ENCODE data around the gene MICAL3. TPM values are rescaled to one million over a fixed set of nuclear protein-coding genes. Genes with fewer than 3 reads are reported as not detected.

Gene MICAL3
- total and polyA plus RNA-seq, 2 donors, result 2.7 to 4.0 TPM

GRCh38 chr22:17871726-17872458 lies 152.5 kb downstream of the MICAL3 start:
- H3K4me1 ChIP-seq (ENCODE audit: control insufficient read depth in 2 of 2, insufficient read depth in 2 of 2, low read length in 2 of 2), result peaks cover 0 to 12% of the 10 kb centered on the region in 2 donors
- WGBS, result 97% methylated on average over 32 of the region's 32 CpGs
- H3K27ac ChIP-seq (ENCODE audit: low read depth in 1 of 2, low read length in 1 of 2), result no peak overlapping the region
- H3K27me3 ChIP-seq (ENCODE audit: control insufficient read depth in 2 of 2, insufficient read depth in 1 of 2, low read length in 1 of 2), result no peaks in the 10 kb centered on the region
- H3K9me3 ChIP-seq (ENCODE audit: control insufficient read depth in 2 of 2, insufficient read depth in 1 of 2, low read length in 1 of 2), result no peaks in the 10 kb centered on the region
- H3K36me3 ChIP-seq (ENCODE audit: control insufficient read depth in 2 of 2, insufficient read depth in 2 of 2, low read length in 1 of 2), result no peaks in the 10 kb centered on the region
- no peak for DNase-seq (ENCODE audit: low read depth in 6 of 9, low spot score in 9 of 9)
- H3K4me3 ChIP-seq (ENCODE audit: low read length in 2 of 2), result no peak overlapping the region

- Histone ChIP-seq H3K27me3 (ENCODE audit: control insufficient read depth in 2 of 2, insufficient read depth in 1 of 2, low read length in 1 of 2) (no peaks in the 10 kb centered on the region), H3K36me3 (ENCODE audit: control insufficient read depth in 2 of 2, insufficient read depth in 2 of 2, low read length in 1 of 2) (no peaks in the 10 kb centered on the region), H3K9me3 (ENCODE audit: control insufficient read depth in 2 of 2, insufficient read depth in 1 of 2, low read length in 1 of 2) (no peaks in the 10 kb centered on the region), H3K4me3 (ENCODE audit: low read length in 2 of 2) (no peak overlapping the region), H3K4me1 (ENCODE audit: control insufficient read depth in 2 of 2, insufficient read depth in 2 of 2, low read length in 2 of 2) (peaks cover 0 to 12% of the 10 kb centered on the region in 2 donors), H3K27ac (ENCODE audit: low read depth in 1 of 2, low read length in 1 of 2) (no peak overlapping the region)
- no peak for DNase-seq (ENCODE audit: low read depth in 6 of 9, low spot score in 9 of 9)
- 91% methylated on average over 8 of the region's 8 CpGs for WGBS
These were observed 154.0 kb downstream of the MICAL3 start for GRCh38 chr22:17870407-17870806.

- Histone ChIP-seq H3K4me3 (ENCODE audit: low read length in 2 of 2) (no peak overlapping the region), H3K4me1 (ENCODE audit: control insufficient read depth in 2 of 2, insufficient read depth in 2 of 2, low read length in 2 of 2) (peaks cover 0 to 12% of the 10 kb centered on the region in 2 donors), H3K27me3 (ENCODE audit: control insufficient read depth in 2 of 2, insufficient read depth in 1 of 2, low read length in 1 of 2) (no peaks in the 10 kb centered on the region), H3K27ac (ENCODE audit: low read depth in 1 of 2, low read length in 1 of 2) (no peak overlapping the region), H3K9me3 (ENCODE audit: control insufficient read depth in 2 of 2, insufficient read depth in 1 of 2, low read length in 1 of 2) (no peaks in the 10 kb centered on the region), H3K36me3 (ENCODE audit: control insufficient read depth in 2 of 2, insufficient read depth in 2 of 2, low read length in 1 of 2) (no peaks in the 10 kb centered on the region)
- DNase-seq (ENCODE audit: low read depth in 6 of 9, low spot score in 9 of 9), result no peak
- 98% methylated on average over 9 of the region's 9 CpGs for WGBS
These were observed 154.9 kb downstream of the MICAL3 start for GRCh38 chr22:17869285-17870096.

GRCh38 chr22:17868771-17869170 lies 155.6 kb downstream of the MICAL3 start:
- Histone ChIP-seq H3K27ac (ENCODE audit: low read depth in 1 of 2, low read length in 1 of 2) (no peak overlapping the region), H3K36me3 (ENCODE audit: control insufficient read depth in 2 of 2, insufficient read depth in 2 of 2, low read length in 1 of 2) (no peaks in the 10 kb centered on the region), H3K9me3 (ENCODE audit: control insufficient read depth in 2 of 2, insufficient read depth in 1 of 2, low read length in 1 of 2) (no peaks in the 10 kb centered on the region), H3K4me3 (ENCODE audit: low read length in 2 of 2) (no peak overlapping the region), H3K4me1 (ENCODE audit: control insufficient read depth in 2 of 2, insufficient read depth in 2 of 2, low read length in 2 of 2) (peaks cover 0 to 12% of the 10 kb centered on the region in 2 donors), H3K27me3 (ENCODE audit: control insufficient read depth in 2 of 2, insufficient read depth in 1 of 2, low read length in 1 of 2) (no peaks in the 10 kb centered on the region)
- WGBS, result 98% methylated on average over 10 of the region's 10 CpGs
- no peak for DNase-seq (ENCODE audit: low read depth in 6 of 9, low spot score in 9 of 9)

GRCh38 chr22:17867160-17867785 lies 157.1 kb downstream of the MICAL3 start:
- H3K9me3 ChIP-seq (ENCODE audit: control insufficient read depth in 2 of 2, insufficient read depth in 1 of 2, low read length in 1 of 2), result no peaks in the 10 kb centered on the region
- H3K27me3 ChIP-seq (ENCODE audit: control insufficient read depth in 2 of 2, insufficient read depth in 1 of 2, low read length in 1 of 2), result no peaks in the 10 kb centered on the region
- H3K36me3 ChIP-seq (ENCODE audit: control insufficient read depth in 2 of 2, insufficient read depth in 2 of 2, low read length in 1 of 2), result no peaks in the 10 kb centered on the region
- H3K4me3 ChIP-seq (ENCODE audit: low read length in 2 of 2), result no peak overlapping the region
- H3K27ac ChIP-seq (ENCODE audit: low read depth in 1 of 2, low read length in 1 of 2), result no peak overlapping the region
- peaks cover 0 to 12% of the 10 kb centered on the region in 2 donors for H3K4me1 ChIP-seq (ENCODE audit: control insufficient read depth in 2 of 2, insufficient read depth in 2 of 2, low read length in 2 of 2)
- no peak for DNase-seq (ENCODE audit: low read depth in 6 of 9, low spot score in 9 of 9)
- WGBS, result 35% methylated on average over 9 of the region's 9 CpGs

GRCh38 chr22:17866621-17867020 lies 157.7 kb downstream of the MICAL3 start:
- Histone ChIP-seq H3K27ac (ENCODE audit: low read depth in 1 of 2, low read length in 1 of 2) (no peak overlapping the region), H3K4me3 (ENCODE audit: low read length in 2 of 2) (no peak overlapping the region), H3K9me3 (ENCODE audit: control insufficient read depth in 2 of 2, insufficient read depth in 1 of 2, low read length in 1 of 2) (no peaks in the 10 kb centered on the region), H3K36me3 (ENCODE audit: control insufficient read depth in 2 of 2, insufficient read depth in 2 of 2, low read length in 1 of 2) (no peaks in the 10 kb centered on the region), H3K4me1 (ENCODE audit: control insufficient read depth in 2 of 2, insufficient read depth in 2 of 2, low read length in 2 of 2) (peaks cover 0 to 12% of the 10 kb centered on the region in 2 donors), H3K27me3 (ENCODE audit: control insufficient read depth in 2 of 2, insufficient read depth in 1 of 2, low read length in 1 of 2) (no peaks in the 10 kb centered on the region)
- 98% methylated on average over 7 of the region's 7 CpGs for WGBS
- no peak for DNase-seq (ENCODE audit: low read depth in 6 of 9, low spot score in 9 of 9)

GRCh38 chr22:17866127-17866526 lies 158.2 kb downstream of the MICAL3 start:
- 99% methylated on average over 5 of the region's 5 CpGs for WGBS
- H3K4me3 ChIP-seq (ENCODE audit: low read length in 2 of 2), result no peak overlapping the region
- DNase-seq (ENCODE audit: low read depth in 6 of 9, low spot score in 9 of 9), result no peak
- no peaks in the 10 kb centered on the region for H3K27me3 ChIP-seq (ENCODE audit: control insufficient read depth in 2 of 2, insufficient read depth in 1 of 2, low read length in 1 of 2)
- no peaks in the 10 kb centered on the region for H3K9me3 ChIP-seq (ENCODE audit: control insufficient read depth in 2 of 2, insufficient read depth in 1 of 2, low read length in 1 of 2)
- peaks cover 0 to 12% of the 10 kb centered on the region in 2 donors for H3K4me1 ChIP-seq (ENCODE audit: control insufficient read depth in 2 of 2, insufficient read depth in 2 of 2, low read length in 2 of 2)
- H3K27ac ChIP-seq (ENCODE audit: low read depth in 1 of 2, low read length in 1 of 2), result no peak overlapping the region
- no peaks in the 10 kb centered on the region for H3K36me3 ChIP-seq (ENCODE audit: control insufficient read depth in 2 of 2, insufficient read depth in 2 of 2, low read length in 1 of 2)

GRCh38 chr22:17865183-17866055 lies 158.9 kb downstream of the MICAL3 start:
- H3K27ac ChIP-seq (ENCODE audit: low read depth in 1 of 2, low read length in 1 of 2), result no peak overlapping the region
- peaks cover 0 to 7% of the 10 kb centered on the region in 2 donors for H3K4me1 ChIP-seq (ENCODE audit: control insufficient read depth in 2 of 2, insufficient read depth in 2 of 2, low read length in 2 of 2)
- no peaks in the 10 kb centered on the region for H3K9me3 ChIP-seq (ENCODE audit: control insufficient read depth in 2 of 2, insufficient read depth in 1 of 2, low read length in 1 of 2)
- no peak overlapping the region for H3K4me3 ChIP-seq (ENCODE audit: low read length in 2 of 2)
- whole genome bisulfite sequencing, result 98% methylated on average over 23 of the region's 23 CpGs
- no peaks in the 10 kb centered on the region for H3K36me3 ChIP-seq (ENCODE audit: control insufficient read depth in 2 of 2, insufficient read depth in 2 of 2, low read length in 1 of 2)
- no peak for DNase-seq (ENCODE audit: low read depth in 6 of 9, low spot score in 9 of 9)
- H3K27me3 ChIP-seq (ENCODE audit: control insufficient read depth in 2 of 2, insufficient read depth in 1 of 2, low read length in 1 of 2), result no peaks in the 10 kb centered on the region
